Choroid plexus epithelial cell (primary cell): ENCODE data around the gene PHOX2B.

Experiments used
- DNase-seq: peaks from one replicate; pipeline ENCODE4 v3.0.0-alpha.2; 2010; ENCODE audit warnings: low read depth
- H3K4me3 ChIP-seq: 2 replicates; pipeline ENCODE4 v1.5.1; 2011; ENCODE audit warnings: low read depth, mild to moderate bottlenecking, control low read depth, low read length, moderate library complexity
- CTCF ChIP-seq: conservative IDR thresholded peaks from 2 replicates; pipeline ENCODE4 v1.5.1; 2011; ENCODE audit warnings: low read depth, mild to moderate bottlenecking, control low read depth, inconsistent platforms, low read length, moderate library complexity

Gene PHOX2B

GRCh38 chr4:41748571-41749475 is at the start of gene PHOX2B:
TSS of gene PHOX2B (minus strand) at chr4:41748725. CDS start at chr4:41748610, 115 bp downstream.
- no peak for TF ChIP-seq CTCF
- no peak within 1 kb of the TSS for H3K4me3 ChIP-seq
- no peak for DNase-seq

- no peak for TF ChIP-seq CTCF
- DNase-seq: no peak
- H3K4me3 ChIP-seq: no peak overlapping the region
Observed at GRCh38 chr4:41797260-41797659, 48.7 kb upstream of the PHOX2B start.

- DNase-seq: peak; percentile 2
- H3K4me3 ChIP-seq: no peak overlapping the region
- TF ChIP-seq CTCF: no peak
Observed at GRCh38 chr4:41796545-41797210, 48.2 kb upstream of the PHOX2B start.

- no peak overlapping the region for H3K4me3 ChIP-seq
- DNase-seq: no peak
- no peak for TF ChIP-seq CTCF
Observed at GRCh38 chr4:41795796-41796385, 47.4 kb upstream of the PHOX2B start.

- H3K4me3 ChIP-seq: no peak overlapping the region
- no peak for TF ChIP-seq CTCF
- DNase-seq: no peak
Observed at GRCh38 chr4:41792166-41792565, 43.6 kb upstream of the PHOX2B start.

- no peak for DNase-seq
- TF ChIP-seq CTCF: no peak
- no peak overlapping the region for H3K4me3 ChIP-seq
Observed at GRCh38 chr4:41791557-41791956, 43.0 kb upstream of the PHOX2B start.
